Testis (tissue), 3 donors: ENCODE results near the gene DENND1A. TPM values are rescaled to one million over a fixed set of nuclear protein-coding genes. Genes with fewer than 3 reads are reported as not detected.

Experiments used
- DNase-seq: peaks from one replicate; pipeline ENCODE4 v3.0.0-alpha.2; 2019
- H3K27ac ChIP-seq, 2 donors: fragments of 200-600 bp; sonication (generic); one replicate each; pipeline ENCODE4 v1.5.1; 2019
- H3K27me3 ChIP-seq: fragments of 200-600 bp; sonication (generic); one replicate; pipeline ENCODE4 v1.5.1; 2019
- H3K36me3 ChIP-seq: fragments of 200-600 bp; sonication (generic); one replicate; pipeline ENCODE4 v1.5.1; 2017; ENCODE audit warnings: low read depth; ENCODE audit errors: missing control alignments
- H3K4me1 ChIP-seq: fragments of 200-600 bp; sonication (generic); one replicate; pipeline ENCODE4 v1.5.1; 2019
- H3K4me3 ChIP-seq, 2 donors: fragments of 200-600 bp; sonication (generic); one replicate each; pipeline ENCODE4 v1.5.1; 2017 to 2019
- H3K9me3 ChIP-seq: fragments of 200-600 bp; sonication (generic); one replicate; pipeline ENCODE4 v1.5.1; 2017
- CTCF ChIP-seq, 3 experiments: fragments of 450-650 bp in 2 of 3; fragments of 200-600 bp in 1 of 3; sonication (generic) in 1 of 3; IDR thresholded peaks; one replicate each; pipeline ENCODE4 v1.5.1; 2016 to 2019; ENCODE audit warnings: antibody characterized with exemption in 3 of 3, mild to moderate bottlenecking in 2 of 3, moderate library complexity in 1 of 3
- POLR2A ChIP-seq: fragments of 450-650 bp; IDR thresholded peaks from one replicate; pipeline ENCODE4 v1.6.1; 2017; ENCODE audit warnings: antibody characterized with exemption, mild to moderate bottlenecking, moderate library complexity
- WGBS, 2 donors: methylation state at CpG; one replicate each; pipeline ENCODE4 v1.1.5; 2018; 5-methylcytosine and 5-hydroxymethylcytosine counted together
- intact Hi-C: fragments of 100-400 bp; cut with DNase I; formaldehyde crosslinking; loops from one replicate; pipeline ENCODE4 v1.15.1; 2023; ENCODE audit warnings: low total_unique reads
- polyA plus RNA-seq: library from polyadenylated mRNA; stranded (reverse); fragments of 350-450 nt; fragmentation: Illumina TruSeq; extraction: RNeasy Lipid Tissue Mini Kit (QIAGEN cat#74804); gene quantifications from one replicate; pipeline ENCODE4 v1.2.3, GENCODE V29; 2014; ENCODE audit warnings: low read depth, low replicate concordance; ENCODE audit not compliant: insufficient read depth
- total RNA-seq, 2 donors: library from RNA; depleted of rRNA; stranded (reverse); fragments of >200 nt; gene quantifications; one replicate each; pipeline ENCODE4 v1.2.3, GENCODE V29; 2016

DENND1A gene
- total and polyA plus RNA-seq, 3 donors from 2014 or later = 20.3 to 47.4 (median 44.9) TPM

- H3K4me3 ChIP-seq = no peak overlapping the region
- no peak for TF ChIP-seq CTCF (IDR thresholded peaks at IDR 0.05)
- TF ChIP-seq POLR2A = no peak
- no peak for DNase-seq
- no peaks in the 10 kb centered on the region for H3K4me1 ChIP-seq
- H3K9me3 ChIP-seq = no peaks in the 10 kb centered on the region
- no peaks in the 10 kb centered on the region for H3K27me3 ChIP-seq
- intact Hi-C loops = no loop called here
- WGBS, 2 donors = 90 to 95% methylated on average over 4 of the region's 4 CpGs
- no peaks in the 10 kb centered on the region for H3K36me3 ChIP-seq
- H3K27ac ChIP-seq = no peak overlapping the region
Measured at GRCh38 chr9:123397975-123398374, 532.0 kb downstream of the DENND1A start.

GRCh38 chr9:123395689-123396511, 534.0 kb downstream of the DENND1A start:
- no peak for DNase-seq
- Histone ChIP-seq H3K36me3 (no peaks in the 10 kb centered on the region), H3K27me3 (no peaks in the 10 kb centered on the region), H3K9me3 (no peaks in the 10 kb centered on the region), H3K4me1 (no peaks in the 10 kb centered on the region), H3K27ac (no peak overlapping the region), H3K4me3 (no peak overlapping the region)
- intact Hi-C loops = no loop called here
- WGBS, 2 donors = 85 to 90% methylated on average over 11 to 24 of the region's 24 CpGs
- TF ChIP-seq POLR2A (no peak), CTCF (IDR thresholded peaks at IDR 0.05) (no peak)

- Histone ChIP-seq H3K4me1 (no peaks in the 10 kb centered on the region), H3K9me3 (no peaks in the 10 kb centered on the region), H3K4me3 (no peak overlapping the region), H3K27me3 (no peaks in the 10 kb centered on the region), H3K36me3 (no peaks in the 10 kb centered on the region), H3K27ac (no peak overlapping the region)
- intact Hi-C loops = no loop called here
- 86 to 90% methylated on average over 3 to 5 of the region's 5 CpGs for WGBS, 2 donors
- DNase-seq = no peak
- TF ChIP-seq CTCF (IDR thresholded peaks at IDR 0.05) (no peak), POLR2A (no peak)
Measured at GRCh38 chr9:123395276-123395688, 534.6 kb downstream of the DENND1A start.

GRCh38 chr9:123394291-123395235, 535.4 kb downstream of the DENND1A start:
- intact Hi-C loops = no loop called here
- no peak for DNase-seq
- WGBS, 2 donors = 82 to 92% methylated on average over 16 of the region's 16 CpGs
- Histone ChIP-seq H3K27ac (no peak overlapping the region), H3K27me3 (no peaks in the 10 kb centered on the region), H3K4me1 (no peaks in the 10 kb centered on the region), H3K9me3 (no peaks in the 10 kb centered on the region), H3K36me3 (no peaks in the 10 kb centered on the region), H3K4me3 (no peak overlapping the region)
- TF ChIP-seq CTCF (IDR thresholded peaks at IDR 0.05) = no peak
- TF ChIP-seq POLR2A = no peak
